AG10803 (cell line): ENCODE results near the gene GNB1L.

Source experiments
- DNase-seq: peaks from one replicate; pipeline ENCODE4 v3.0.0; 2010; ENCODE audit warnings: low read depth
- H3K4me3 ChIP-seq: 2 replicates; pipeline ENCODE4 v1.5.1; 2011; ENCODE audit warnings: mild to moderate bottlenecking, low read length, control low read depth
- TF ChIP-seq, protein P1 (sequence below): conservative IDR thresholded peaks from 2 replicates; pipeline ENCODE4 v1.5.1; 2011; ENCODE audit warnings: mild to moderate bottlenecking, low read length, control low read depth, inconsistent platforms

Gene GNB1L

GRCh38 chr22:19877626-19878339 is 23.1 kb upstream of the GNB1L start:
- TF ChIP-seq, protein P1, sequence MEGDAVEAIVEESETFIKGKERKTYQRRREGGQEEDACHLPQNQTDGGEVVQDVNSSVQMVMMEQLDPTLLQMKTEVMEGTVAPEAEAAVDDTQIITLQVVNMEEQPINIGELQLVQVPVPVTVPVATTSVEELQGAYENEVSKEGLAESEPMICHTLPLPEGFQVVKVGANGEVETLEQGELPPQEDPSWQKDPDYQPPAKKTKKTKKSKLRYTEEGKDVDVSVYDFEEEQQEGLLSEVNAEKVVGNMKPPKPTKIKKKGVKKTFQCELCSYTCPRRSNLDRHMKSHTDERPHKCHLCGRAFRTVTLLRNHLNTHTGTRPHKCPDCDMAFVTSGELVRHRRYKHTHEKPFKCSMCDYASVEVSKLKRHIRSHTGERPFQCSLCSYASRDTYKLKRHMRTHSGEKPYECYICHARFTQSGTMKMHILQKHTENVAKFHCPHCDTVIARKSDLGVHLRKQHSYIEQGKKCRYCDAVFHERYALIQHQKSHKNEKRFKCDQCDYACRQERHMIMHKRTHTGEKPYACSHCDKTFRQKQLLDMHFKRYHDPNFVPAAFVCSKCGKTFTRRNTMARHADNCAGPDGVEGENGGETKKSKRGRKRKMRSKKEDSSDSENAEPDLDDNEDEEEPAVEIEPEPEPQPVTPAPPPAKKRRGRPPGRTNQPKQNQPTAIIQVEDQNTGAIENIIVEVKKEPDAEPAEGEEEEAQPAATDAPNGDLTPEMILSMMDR = no peak
- no peak overlapping the region for H3K4me3 ChIP-seq
- DNase-seq = peak; percentile 64

GRCh38 chr22:19876941-19877625 is 22.4 kb upstream of the GNB1L start:
- TF ChIP-seq, protein P1 = no peak
- H3K4me3 ChIP-seq = no peak overlapping the region
- no peak for DNase-seq

GRCh38 chr22:19876314-19876940 is 21.8 kb upstream of the GNB1L start:
- TF ChIP-seq, protein P1 = no peak
- no peak for DNase-seq
- no peak overlapping the region for H3K4me3 ChIP-seq

GRCh38 chr22:19875531-19876313 is 21.0 kb upstream of the GNB1L start:
- no peak for DNase-seq
- TF ChIP-seq, protein P1 = no peak
- no peak overlapping the region for H3K4me3 ChIP-seq

- H3K4me3 ChIP-seq = no peak overlapping the region
- DNase-seq = no peak
- TF ChIP-seq, protein P1 = no peak
Measured at GRCh38 chr22:19875061-19875530, 20.4 kb upstream of the GNB1L start.

DNA sequence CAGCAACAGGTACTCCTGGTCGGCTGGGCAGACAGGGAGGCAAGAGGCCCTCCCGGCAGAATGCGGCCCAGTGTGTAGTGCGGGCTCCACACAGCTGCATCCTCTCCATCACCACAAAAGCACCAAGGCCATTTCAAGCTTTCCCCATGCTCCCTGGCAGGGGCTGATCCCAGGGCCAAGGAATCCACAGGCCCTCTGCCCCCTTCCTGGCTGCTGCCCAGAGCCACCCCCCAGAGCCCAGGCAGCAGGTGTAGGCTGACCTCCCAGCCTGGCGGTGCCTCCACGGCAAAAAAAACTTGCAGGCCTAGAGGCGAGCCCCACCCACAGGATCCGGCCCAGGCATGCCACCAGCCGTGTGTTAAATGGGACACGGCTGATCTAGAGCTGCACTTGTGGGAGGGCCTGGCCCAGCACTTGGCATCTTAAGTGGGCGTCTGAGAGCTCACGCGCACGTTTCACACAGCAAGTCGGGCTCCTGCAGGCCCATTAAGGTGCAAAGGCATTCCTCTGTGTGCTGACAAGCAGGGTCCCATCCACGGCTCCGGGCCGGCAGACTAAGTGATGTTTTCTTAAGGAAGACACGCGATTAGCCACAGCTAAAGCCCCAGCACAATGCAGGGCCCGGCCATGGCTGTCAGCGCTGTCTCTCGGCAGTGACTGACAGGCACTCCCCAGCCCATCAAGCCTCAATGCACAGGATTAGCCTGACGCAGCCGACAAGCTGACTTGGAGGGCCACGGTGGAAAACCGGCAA is 19.8 kb upstream of the GNB1L start:
- DNase-seq = peak; percentile 28
- H3K4me3 ChIP-seq = no peak overlapping the region
- TF ChIP-seq, protein P1 = no peak
